Heart right ventricle (tissue), 16 donors: ENCODE data around the gene PRKAG2. TPM values are rescaled to one million over a fixed set of nuclear protein-coding genes. Genes with fewer than 3 reads are reported as not detected.
A peak's percentile ranks its signal among the peaks of the same experiment; 100 is the strongest.

Experiments
- ATAC-seq, 8 donors: fragments of 200-7000 bp; cut with Tn5 transposase; one replicate each; pipeline ENCODE4 v1.9.1; 2020; ENCODE audit warnings: mild to moderate bottlenecking in 8 of 8, moderate library complexity in 8 of 8, moderate number of reproducible peaks in 1 of 8
- DNase-seq, 2 donors: peaks; one replicate each; pipeline ENCODE4 v3.0.0-alpha.2; 2020
- H3K27ac ChIP-seq, 10 donors: fragments of 200-600 bp; sonication (generic) in 2 of 10; one replicate each; pipeline versions ENCODE4 v1.5.0 to v1.8.0; 2020 to 2022; ENCODE audit warnings: mild to moderate bottlenecking in 3 of 10
- H3K27me3 ChIP-seq, 7 donors: fragments of 200-600 bp; one replicate each; pipeline ENCODE4 v1.8.0; 2021 to 2022; ENCODE audit warnings: mild to moderate bottlenecking in 2 of 7
- H3K36me3 ChIP-seq, 9 donors: fragments of 200-600 bp; sonication (generic) in 1 of 9; one replicate each; pipeline versions ENCODE4 v1.5.0 to v1.8.0; 2020 to 2022; ENCODE audit warnings: mild to moderate bottlenecking in 2 of 9
- H3K4me1 ChIP-seq, 9 donors: fragments of 200-600 bp; sonication (generic) in 1 of 9; one replicate each; pipeline versions ENCODE4 v1.5.0 to v1.8.0; 2020 to 2022; ENCODE audit warnings: mild to moderate bottlenecking in 4 of 9
- H3K4me3 ChIP-seq, 10 donors: fragments of 200-600 bp; sonication (generic) in 2 of 10; one replicate each; pipeline versions ENCODE4 v1.5.0 to v1.8.0; 2020 to 2022; ENCODE audit warnings: mild to moderate bottlenecking in 7 of 10, moderate library complexity in 2 of 10
- H3K9me3 ChIP-seq, 11 donors: fragments of 200-600 bp in 10 of 11; sonication (generic) in 2 of 11; one replicate each; pipeline versions ENCODE4 v1.5.0 to v1.8.0; 2013 to 2022; ENCODE audit warnings: mild to moderate bottlenecking in 2 of 11, control low read depth in 1 of 11, moderate library complexity in 1 of 11
- WGBS, 2 donors: extraction: QIAGEN DNeasy Blood & Tissue Kit; methylation state at CpG; one replicate each; pipeline ENCODE4 v1.1.7; 2013; ENCODE audit warnings: inconsistent platforms in 1 of 2; 5-methylcytosine and 5-hydroxymethylcytosine counted together
- intact Hi-C, 10 donors: fragments of 100-400 bp; cut with DNase I; formaldehyde crosslinking; loops; one replicate each; pipeline versions ENCODE4 v1.11.1 to v1.14.2; 2022
- polyA plus RNA-seq, 2 donors: library from polyadenylated mRNA; stranded (reverse); fragments of 200-250 nt; gene quantifications; one replicate each; pipeline ENCODE4 v1.2.3, GENCODE V29; 2013
- total RNA-seq, 10 donors: library from RNA; stranded (reverse); fragmentation: NEBNext Ultra II Directional in 3 of 10; extraction: Animal tissue kit (Norgen Biotek cat#: 25700) in 3 of 10; gene quantifications; one replicate each; pipeline versions ENCODE4 v1.2.1 to v1.2.4, GENCODE V29; 2021 to 2023
- TF ChIP-seq, protein P1 (sequence below), 9 donors: fragments of 200-600 bp; sonication (generic) in 2 of 9; IDR thresholded peaks; one replicate each; pipeline versions ENCODE4 v1.5.0 to v1.8.0; 2021 to 2022; ENCODE audit warnings: antibody characterized with exemption in 9 of 9, mild to moderate bottlenecking in 5 of 9, moderate library complexity in 1 of 9
- donor health status: Arrhythmogenic right ventricular cardiomyopathy.
- donor health status: ischemic (EF 13 %, LVEDD 7.1; RV severe dilation, severe dysfunction).
- donor health status: healthy with polysubstance abuse.
- donor health status: DM: no; HTN: yes; CAD: no.
- donor health status: DM: no; HTN: no; CAD: no.
- donor health status: ischemic (EF 25% LVEDD 6.9; RV normal size, moderate dysfunction).
- donor health status: ischemic (EF 25% LVEDD 5.7; RV mildly dilated, moderate dysfunction).
- donor health status: healthy.
- donor health status: DM: yes; HTN: yes; CAD: no.
- donor health status: Ischemic cardiomyopathy.
- donor health status: ischemic (EF 35%, LVEDD 5.7; RV mildly dilated, moderate dysfunction).
- donor health status: nonischemic (EF 11% LVEDD 7.7; RV severe dilation, severe dysfunction).
- donor health status: DM: yes; HTN: yes; CAD: no.
- donor health status: PGD.
- donor health status: ischemic (EF 29% LVEDD 5.4; RV normal size, mild dysfunction).
- donor health status: nonischemic (EF 23%, LVEDD 6.1; RV moderate dilation, normal function).

PRKAG2 gene
- total and polyA plus RNA-seq, 12 donors, result 52.4 to 156 (median 114) TPM

DNA sequence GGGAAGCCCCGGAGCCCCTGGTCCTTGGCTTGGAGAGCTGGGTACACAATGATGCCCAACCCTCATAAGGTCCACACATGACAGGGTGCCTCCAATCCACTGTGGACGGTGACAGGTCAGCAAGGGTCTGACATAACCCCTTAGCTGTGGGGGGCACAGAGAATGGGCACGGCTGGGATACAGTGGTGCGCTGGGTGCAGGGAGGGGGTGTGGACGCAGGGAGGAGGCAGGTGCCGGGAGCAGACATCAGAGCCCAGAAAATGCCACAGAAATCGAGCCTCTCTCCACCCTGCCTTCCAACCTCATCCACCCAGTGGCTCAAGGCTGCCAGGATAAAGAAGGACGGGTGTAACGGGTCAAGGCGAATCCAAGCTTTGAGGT, 179.4 kb downstream of the PRKAG2 start:
- TF ChIP-seq, protein P1, sequence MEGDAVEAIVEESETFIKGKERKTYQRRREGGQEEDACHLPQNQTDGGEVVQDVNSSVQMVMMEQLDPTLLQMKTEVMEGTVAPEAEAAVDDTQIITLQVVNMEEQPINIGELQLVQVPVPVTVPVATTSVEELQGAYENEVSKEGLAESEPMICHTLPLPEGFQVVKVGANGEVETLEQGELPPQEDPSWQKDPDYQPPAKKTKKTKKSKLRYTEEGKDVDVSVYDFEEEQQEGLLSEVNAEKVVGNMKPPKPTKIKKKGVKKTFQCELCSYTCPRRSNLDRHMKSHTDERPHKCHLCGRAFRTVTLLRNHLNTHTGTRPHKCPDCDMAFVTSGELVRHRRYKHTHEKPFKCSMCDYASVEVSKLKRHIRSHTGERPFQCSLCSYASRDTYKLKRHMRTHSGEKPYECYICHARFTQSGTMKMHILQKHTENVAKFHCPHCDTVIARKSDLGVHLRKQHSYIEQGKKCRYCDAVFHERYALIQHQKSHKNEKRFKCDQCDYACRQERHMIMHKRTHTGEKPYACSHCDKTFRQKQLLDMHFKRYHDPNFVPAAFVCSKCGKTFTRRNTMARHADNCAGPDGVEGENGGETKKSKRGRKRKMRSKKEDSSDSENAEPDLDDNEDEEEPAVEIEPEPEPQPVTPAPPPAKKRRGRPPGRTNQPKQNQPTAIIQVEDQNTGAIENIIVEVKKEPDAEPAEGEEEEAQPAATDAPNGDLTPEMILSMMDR (IDR thresholded peaks at IDR 0.05), result no peak
- Histone ChIP-seq H3K4me3 (no peak overlapping the region), H3K36me3 (no peaks in the 10 kb centered on the region), H3K27ac (peak overlapping the region in 6 of 10 donors; percentile 61 to 95 (median 80)), H3K4me1 (peaks cover 11 to 85% (median 47%) of the 10 kb centered on the region in 9 donors), H3K27me3 (no peaks in the 10 kb centered on the region), H3K9me3 (no peaks in the 10 kb centered on the region)
- intact Hi-C loops, result no loop called here
- DNase-seq (no peak), ATAC-seq (no peak)
- WGBS, 2 donors, result 91 to 92% methylated on average over 10 of the region's 10 CpGs

DNA sequence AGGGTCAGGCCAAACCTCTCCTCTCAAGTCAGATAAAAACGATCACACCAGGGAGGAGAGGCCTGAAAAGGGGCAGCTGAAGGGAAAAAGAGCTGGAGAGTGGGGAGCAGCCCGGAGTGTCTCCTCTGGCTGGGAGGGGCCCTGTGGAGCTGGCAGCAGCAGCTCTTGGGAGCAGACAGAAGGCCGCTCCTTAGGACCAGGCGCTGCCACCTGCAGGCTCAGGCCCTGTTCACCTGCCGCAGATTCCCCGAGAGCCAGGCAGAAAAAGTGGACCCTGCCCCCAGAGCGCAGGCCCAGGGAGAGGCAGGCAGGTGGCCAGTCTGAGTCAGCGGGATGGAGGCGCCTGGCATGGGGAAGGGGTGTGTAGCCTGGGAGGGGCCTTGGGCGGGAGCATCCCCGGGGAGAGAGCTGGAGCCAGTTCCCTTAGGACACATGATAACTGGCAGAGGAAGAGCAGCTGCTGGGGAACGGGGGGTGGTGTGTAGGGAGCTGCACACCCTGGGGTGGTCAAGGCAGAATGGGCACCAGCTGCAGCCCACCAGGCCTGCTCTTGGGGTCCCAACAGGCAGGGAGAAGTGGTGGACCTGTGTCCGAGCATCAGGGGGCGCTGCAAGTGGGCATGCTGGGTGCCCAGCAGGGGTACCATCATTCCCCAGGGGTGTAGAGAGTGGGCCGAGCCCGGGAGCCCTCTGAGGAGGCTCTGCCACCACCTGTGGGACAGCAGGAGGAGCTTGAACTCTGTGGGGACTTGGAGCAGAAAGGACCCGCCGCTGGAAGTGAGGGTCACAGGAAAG, 180.0 kb downstream of the PRKAG2 start:
- TF ChIP-seq, protein P1 (IDR thresholded peaks at IDR 0.05), result peak in 1 of 9 donors; percentile 19
- no peaks in the 10 kb centered on the region for H3K9me3 ChIP-seq
- H3K4me1 ChIP-seq, result peaks cover 11 to 91% (median 47%) of the 10 kb centered on the region in 9 donors
- DNase-seq (peak in 1 of 2 donors; percentile 41), ATAC-seq (peak in 4 of 8 donors; percentile 20 to 33 (median 27))
- no peak overlapping the region for H3K4me3 ChIP-seq
- 57 to 74% methylated on average over 18 of the region's 18 CpGs for WGBS, 2 donors
- intact Hi-C loops, result no loop called here
- peak overlapping the region in 7 of 10 donors; percentile 66 to 95 (median 77) for H3K27ac ChIP-seq
- no peaks in the 10 kb centered on the region for H3K27me3 ChIP-seq
- H3K36me3 ChIP-seq, result no peaks in the 10 kb centered on the region

DNA sequence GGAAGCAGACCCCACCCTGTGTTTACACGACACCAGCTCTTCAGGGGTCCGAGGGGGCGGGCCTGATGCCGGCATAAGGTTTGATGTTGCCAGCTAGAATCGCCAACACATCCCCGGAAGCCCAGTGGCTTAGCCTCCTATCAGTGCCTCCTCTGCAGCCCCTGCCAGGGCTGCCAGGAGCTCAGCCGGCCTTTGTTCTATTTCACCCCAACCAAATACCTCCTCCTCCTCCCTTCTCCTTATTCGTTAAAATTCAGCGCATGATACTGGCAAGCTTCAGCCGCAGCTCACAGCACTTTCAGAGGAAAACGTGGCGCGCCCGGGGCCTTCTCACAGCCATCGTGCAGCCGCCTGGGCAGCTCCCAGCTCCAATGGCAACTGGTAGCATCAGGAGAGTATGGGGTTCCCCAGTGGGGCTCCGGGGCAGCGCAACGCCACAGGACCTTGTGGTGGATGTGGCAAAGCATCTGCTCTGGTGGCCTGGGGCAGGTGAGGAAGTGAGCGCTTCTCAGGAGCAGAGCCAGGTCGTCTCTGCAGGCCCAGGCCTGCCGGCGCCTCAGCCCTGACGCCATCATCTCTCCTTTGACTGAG, 180.9 kb downstream of the PRKAG2 start:
- ATAC-seq, result no peak
- Histone ChIP-seq H3K27me3 (no peaks in the 10 kb centered on the region), H3K36me3 (no peaks in the 10 kb centered on the region), H3K27ac (peak overlapping the region in 8 of 10 donors; percentile 11 to 95 (median 75)), H3K9me3 (no peaks in the 10 kb centered on the region), H3K4me1 (peaks cover 11 to 90% (median 48%) of the 10 kb centered on the region in 9 donors), H3K4me3 (no peak overlapping the region)
- DNase-seq, result no peak
- TF ChIP-seq, protein P1 (IDR thresholded peaks at IDR 0.05), result no peak
- WGBS, 2 donors, result 79 to 83% methylated on average over 24 of the region's 24 CpGs
- intact Hi-C loops, result loop anchor here in 1 of 10 donors (1.0 kb wide), 1 partner anchor 40 kb away; no protein-coding TSS in a partner anchor

DNA sequence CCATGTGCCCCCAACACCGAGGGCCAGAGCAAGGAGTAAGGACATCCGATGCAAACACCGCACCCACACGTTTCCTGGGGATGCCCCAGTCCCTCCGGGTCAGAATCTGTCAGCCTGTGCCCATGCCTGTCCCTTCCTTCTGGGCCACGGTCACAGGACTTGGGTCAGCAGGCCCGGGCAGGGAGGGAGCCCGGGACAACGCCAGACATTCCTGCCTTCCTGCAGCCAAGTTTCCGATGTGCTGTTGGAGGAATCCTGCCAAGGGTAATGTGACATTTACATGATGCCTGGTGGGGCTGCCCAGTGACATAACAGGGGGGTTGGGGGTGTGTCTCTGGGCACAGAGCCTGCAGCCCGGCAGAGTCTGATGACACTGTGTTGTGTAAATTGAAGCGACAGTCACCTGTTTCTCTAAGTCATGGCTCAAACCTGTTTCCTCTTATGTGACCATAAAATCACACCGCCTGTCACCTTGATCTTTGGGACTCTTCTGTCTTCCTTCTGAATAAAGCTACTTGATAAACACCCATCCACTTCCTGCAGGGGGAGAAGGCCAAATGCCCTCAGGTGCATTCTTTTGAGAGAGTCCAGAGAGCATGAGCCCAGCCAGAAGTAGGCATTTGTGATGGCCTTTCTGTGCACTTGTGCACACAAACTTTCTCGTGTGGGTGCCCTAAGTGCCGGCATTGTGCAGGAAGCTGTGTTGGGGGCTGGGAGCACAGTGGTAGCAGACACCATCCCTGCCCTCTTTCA, 181.9 kb downstream of the PRKAG2 start:
- Histone ChIP-seq H3K36me3 (no peaks in the 10 kb centered on the region), H3K9me3 (no peaks in the 10 kb centered on the region), H3K4me3 (no peak overlapping the region), H3K27me3 (no peaks in the 10 kb centered on the region), H3K4me1 (peaks cover 11 to 90% (median 55%) of the 10 kb centered on the region in 9 donors), H3K27ac (peak overlapping the region; percentile 56 to 95 (median 82))
- WGBS, 2 donors, result 30 to 40% methylated on average over 15 of the region's 15 CpGs
- intact Hi-C loops, result loop anchor here in 4 of 10 donors (1.0 to 5.0 kb wide), 3 partner anchors 41 to 63 kb away; no protein-coding TSS in a partner anchor
- peak; percentile 70 to 84 for DNase-seq
- ATAC-seq, result peak; percentile 80 to 94 (median 86)
- TF ChIP-seq, protein P1 (IDR thresholded peaks at IDR 0.05), result no peak
